ENCODE data around the gene FGD3.

GRCh38 chr9:92948038-92948534 is 763 bp downstream of the FGD3 start:
- TF ChIP-seq JUND (IDR thresholded peaks at IDR 0.05): no peak
- no peak for TF ChIP-seq CTCF (IDR thresholded peaks at IDR 0.05; ENCODE audit: low read depth, low read length, missing input control)
- no peak for TF ChIP-seq GABPA (IDR thresholded peaks at IDR 0.05 in 1 of 2, conservative IDR thresholded peaks at IDR 0.05 in 1 of 2)
- no peak for TF ChIP-seq RAD21 (IDR thresholded peaks at IDR 0.05)
- no peak for TF ChIP-seq SP1 (IDR thresholded peaks at IDR 0.05)
- no peak for TF ChIP-seq YY1 (IDR thresholded peaks at IDR 0.05)
- TF ChIP-seq EGR1 (IDR thresholded peaks at IDR 0.05; ENCODE audit: low read depth in 2 of 2): no peak
- TF ChIP-seq REST (IDR thresholded peaks at IDR 0.05): no peak
- no peak for TF ChIP-seq ZBTB33 (IDR thresholded peaks at IDR 0.05)

All from liver (tissue), 3 donors.